Measurements from ENCODE around the gene HOXA5.

DNA sequence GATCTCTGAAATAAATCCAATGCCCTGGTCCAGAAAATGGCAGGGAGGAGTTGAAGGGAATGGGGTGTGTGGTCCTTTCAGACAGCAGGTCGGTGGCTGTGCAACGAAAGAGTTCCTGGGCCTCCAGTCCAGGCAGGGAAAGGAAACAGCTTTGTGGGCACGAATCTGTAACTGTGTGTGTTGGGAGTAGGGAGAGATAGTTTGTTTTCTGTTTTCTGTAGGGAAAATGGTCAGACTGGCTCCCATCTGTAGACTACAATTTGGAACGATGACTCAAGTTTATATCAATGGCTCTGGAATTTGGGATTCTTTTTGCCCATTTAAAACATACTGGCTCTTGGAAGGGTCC, 24.4 kb upstream of the HOXA5 start:
- no peak for TF ChIP-seq POLR2AphosphoS5 (IDR thresholded peaks at IDR 0.05; ENCODE audit: low read depth, low read length)
- no peak for TF ChIP-seq POLR2A (IDR thresholded peaks at IDR 0.05; ENCODE audit: low read depth, low read length)

All from GM12891 (cell line).